Lower leg skin (tissue), 3 donors: ENCODE measurements around the gene EZR.

ENCODE experiments used
- POLR2A ChIP-seq, 2 donors: fragments of 450-650 bp; IDR thresholded peaks; one replicate each; pipeline ENCODE4 v1.6.1; 2016 to 2017; ENCODE audit warnings: antibody characterized with exemption in 2 of 2, mild to moderate bottlenecking in 1 of 2, moderate library complexity in 1 of 2
- TF ChIP-seq, protein P1 (sequence below), 3 donors: fragments of 450-650 bp; IDR thresholded peaks; one replicate each; pipeline ENCODE4 v1.5.1; 2016; ENCODE audit warnings: antibody characterized with exemption in 3 of 3, mild to moderate bottlenecking in 3 of 3, moderate library complexity in 2 of 3

- no peak for TF ChIP-seq POLR2A (IDR thresholded peaks at IDR 0.05)
- TF ChIP-seq, protein P1, sequence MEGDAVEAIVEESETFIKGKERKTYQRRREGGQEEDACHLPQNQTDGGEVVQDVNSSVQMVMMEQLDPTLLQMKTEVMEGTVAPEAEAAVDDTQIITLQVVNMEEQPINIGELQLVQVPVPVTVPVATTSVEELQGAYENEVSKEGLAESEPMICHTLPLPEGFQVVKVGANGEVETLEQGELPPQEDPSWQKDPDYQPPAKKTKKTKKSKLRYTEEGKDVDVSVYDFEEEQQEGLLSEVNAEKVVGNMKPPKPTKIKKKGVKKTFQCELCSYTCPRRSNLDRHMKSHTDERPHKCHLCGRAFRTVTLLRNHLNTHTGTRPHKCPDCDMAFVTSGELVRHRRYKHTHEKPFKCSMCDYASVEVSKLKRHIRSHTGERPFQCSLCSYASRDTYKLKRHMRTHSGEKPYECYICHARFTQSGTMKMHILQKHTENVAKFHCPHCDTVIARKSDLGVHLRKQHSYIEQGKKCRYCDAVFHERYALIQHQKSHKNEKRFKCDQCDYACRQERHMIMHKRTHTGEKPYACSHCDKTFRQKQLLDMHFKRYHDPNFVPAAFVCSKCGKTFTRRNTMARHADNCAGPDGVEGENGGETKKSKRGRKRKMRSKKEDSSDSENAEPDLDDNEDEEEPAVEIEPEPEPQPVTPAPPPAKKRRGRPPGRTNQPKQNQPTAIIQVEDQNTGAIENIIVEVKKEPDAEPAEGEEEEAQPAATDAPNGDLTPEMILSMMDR (IDR thresholded peaks at IDR 0.05) = no peak
These were observed 22.8 kb downstream of the EZR start for GRCh38 chr6:158796353-158796752.
